Measurements from ENCODE around the gene MOBP.

DNA sequence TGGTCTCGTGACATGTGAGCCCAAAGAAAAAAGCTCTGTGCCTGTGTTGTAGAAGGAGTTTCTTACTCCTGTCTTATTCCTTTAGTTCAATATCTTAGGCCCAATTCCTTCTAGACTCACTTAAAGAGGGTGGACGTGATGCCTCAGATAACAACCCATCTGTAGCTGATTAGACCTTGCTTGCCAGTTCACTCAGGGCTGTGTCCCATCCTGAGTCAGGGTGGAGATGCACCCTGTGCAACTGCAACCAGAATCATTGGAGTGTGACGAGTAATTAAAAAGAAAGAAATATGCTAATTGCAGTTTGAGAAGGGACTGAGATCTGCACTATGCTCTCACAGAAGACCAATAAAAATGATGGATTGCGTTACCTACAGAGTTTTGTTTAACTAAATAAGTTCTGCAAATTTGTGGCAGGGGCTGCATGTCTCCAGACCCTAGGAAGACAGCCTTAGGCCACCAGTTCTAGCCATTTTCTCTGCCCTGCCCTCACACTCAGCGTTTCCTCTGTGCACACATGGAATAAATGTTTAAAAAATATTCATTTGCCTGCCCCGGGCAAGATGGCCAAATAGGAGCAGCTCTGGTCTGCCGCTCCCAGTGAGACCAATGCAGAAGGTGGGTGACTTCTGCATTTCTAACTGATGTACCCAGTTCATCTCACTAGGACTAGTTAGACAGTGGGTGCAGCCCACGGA lies 83.0 kb downstream of the MOBP start:
- TF ChIP-seq, protein P1, sequence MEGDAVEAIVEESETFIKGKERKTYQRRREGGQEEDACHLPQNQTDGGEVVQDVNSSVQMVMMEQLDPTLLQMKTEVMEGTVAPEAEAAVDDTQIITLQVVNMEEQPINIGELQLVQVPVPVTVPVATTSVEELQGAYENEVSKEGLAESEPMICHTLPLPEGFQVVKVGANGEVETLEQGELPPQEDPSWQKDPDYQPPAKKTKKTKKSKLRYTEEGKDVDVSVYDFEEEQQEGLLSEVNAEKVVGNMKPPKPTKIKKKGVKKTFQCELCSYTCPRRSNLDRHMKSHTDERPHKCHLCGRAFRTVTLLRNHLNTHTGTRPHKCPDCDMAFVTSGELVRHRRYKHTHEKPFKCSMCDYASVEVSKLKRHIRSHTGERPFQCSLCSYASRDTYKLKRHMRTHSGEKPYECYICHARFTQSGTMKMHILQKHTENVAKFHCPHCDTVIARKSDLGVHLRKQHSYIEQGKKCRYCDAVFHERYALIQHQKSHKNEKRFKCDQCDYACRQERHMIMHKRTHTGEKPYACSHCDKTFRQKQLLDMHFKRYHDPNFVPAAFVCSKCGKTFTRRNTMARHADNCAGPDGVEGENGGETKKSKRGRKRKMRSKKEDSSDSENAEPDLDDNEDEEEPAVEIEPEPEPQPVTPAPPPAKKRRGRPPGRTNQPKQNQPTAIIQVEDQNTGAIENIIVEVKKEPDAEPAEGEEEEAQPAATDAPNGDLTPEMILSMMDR (IDR thresholded peaks at IDR 0.05), result no peak
- no peak for TF ChIP-seq POLR2A (IDR thresholded peaks at IDR 0.05)
